ENCODE data around the gene CLDN22.

CLDN22 gene

DNA sequence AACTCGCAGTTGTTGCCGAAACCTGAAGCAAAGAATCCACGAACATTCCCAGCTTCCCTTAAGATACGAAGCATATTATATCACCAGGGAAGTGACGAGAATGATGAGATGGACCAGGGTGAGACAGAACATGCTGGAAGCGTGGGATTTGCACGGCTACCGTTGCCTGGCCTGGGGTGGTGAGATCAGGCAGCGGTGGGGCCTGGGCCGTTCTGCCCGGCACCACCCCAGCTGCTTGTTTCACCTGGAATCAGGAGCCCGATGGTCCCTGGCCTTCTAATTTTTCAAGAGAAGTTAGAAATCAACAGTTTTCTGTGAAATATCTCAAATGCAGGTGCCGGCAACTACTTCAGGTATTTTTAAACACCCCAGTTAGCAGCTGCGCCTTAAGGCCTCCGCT is 5.7 kb downstream of the CLDN22 start:
- no peak overlapping the region for H3K4me3 ChIP-seq (ENCODE audit: low read length)
- no peak overlapping the region for H3K9ac ChIP-seq (ENCODE audit: low read depth, low read length)
- H3K4me1 ChIP-seq (ENCODE audit: insufficient read depth, low read length) = no peaks in the 10 kb centered on the region
- H3K27ac ChIP-seq (ENCODE audit: low read length) = no peak overlapping the region
- H3K9me3 ChIP-seq (ENCODE audit: insufficient read depth, low read depth, low read length) = no peaks in the 10 kb centered on the region
- peaks cover 70% of the 10 kb centered on the region for H3K36me3 ChIP-seq (ENCODE audit: insufficient read depth, low read depth, low read length)
- H3K27me3 ChIP-seq (ENCODE audit: insufficient read depth, low read length) = no peaks in the 10 kb centered on the region

DNA sequence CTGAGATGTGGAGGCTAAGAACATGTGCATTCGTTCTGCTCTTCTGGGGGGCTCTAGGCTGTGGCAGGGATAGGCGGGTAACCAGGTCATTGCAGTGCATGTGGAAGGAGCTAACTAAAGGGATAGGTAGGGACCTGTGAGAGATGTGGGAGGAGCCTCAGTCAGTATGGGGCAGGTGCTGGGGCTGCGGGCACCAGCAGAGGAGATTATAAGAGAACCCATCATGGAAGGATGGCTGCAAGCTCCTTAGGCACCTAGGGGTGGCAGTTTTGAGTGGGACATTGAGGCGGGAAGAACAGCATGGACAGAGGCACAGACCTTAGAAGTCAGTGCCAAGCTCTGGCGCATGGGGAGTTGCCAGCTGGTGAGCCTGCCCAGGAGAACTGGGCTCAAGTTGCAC is 7.2 kb downstream of the CLDN22 start:
- H3K27me3 ChIP-seq (ENCODE audit: insufficient read depth, low read length) = no peaks in the 10 kb centered on the region
- no peaks in the 10 kb centered on the region for H3K4me1 ChIP-seq (ENCODE audit: insufficient read depth, low read length)
- H3K27ac ChIP-seq (ENCODE audit: low read length) = no peak overlapping the region
- no peaks in the 10 kb centered on the region for H3K9me3 ChIP-seq (ENCODE audit: insufficient read depth, low read depth, low read length)
- no peak overlapping the region for H3K9ac ChIP-seq (ENCODE audit: low read depth, low read length)
- peaks cover 57% of the 10 kb centered on the region for H3K36me3 ChIP-seq (ENCODE audit: insufficient read depth, low read depth, low read length)
- no peak overlapping the region for H3K4me3 ChIP-seq (ENCODE audit: low read length)

DNA sequence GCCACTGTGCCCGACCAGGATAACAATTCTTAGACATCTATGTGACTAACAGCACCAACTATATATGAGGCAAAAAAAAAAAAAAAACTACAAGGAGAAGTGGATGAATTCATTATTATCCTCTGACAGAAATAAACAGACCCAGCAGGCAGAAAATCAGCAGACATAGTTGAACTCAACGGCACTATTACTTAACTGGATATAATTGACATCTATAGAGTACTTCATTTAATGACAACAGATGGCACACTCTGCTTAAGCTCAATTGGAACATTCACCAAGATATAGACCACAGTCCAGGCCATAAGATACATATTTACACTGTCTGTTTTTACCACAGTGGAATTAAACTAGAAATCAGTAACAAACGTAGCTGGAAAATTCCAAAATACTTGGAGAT is 13.3 kb downstream of the CLDN22 start:
- H3K9ac ChIP-seq (ENCODE audit: low read depth, low read length) = no peak overlapping the region
- H3K27me3 ChIP-seq (ENCODE audit: insufficient read depth, low read length) = no peaks in the 10 kb centered on the region
- no peaks in the 10 kb centered on the region for H3K4me1 ChIP-seq (ENCODE audit: insufficient read depth, low read length)
- H3K9me3 ChIP-seq (ENCODE audit: insufficient read depth, low read depth, low read length) = no peaks in the 10 kb centered on the region
- H3K4me3 ChIP-seq (ENCODE audit: low read length) = no peak overlapping the region
- peaks cover 25% of the 10 kb centered on the region for H3K36me3 ChIP-seq (ENCODE audit: insufficient read depth, low read depth, low read length)
- H3K27ac ChIP-seq (ENCODE audit: low read length) = no peak overlapping the region

DNA sequence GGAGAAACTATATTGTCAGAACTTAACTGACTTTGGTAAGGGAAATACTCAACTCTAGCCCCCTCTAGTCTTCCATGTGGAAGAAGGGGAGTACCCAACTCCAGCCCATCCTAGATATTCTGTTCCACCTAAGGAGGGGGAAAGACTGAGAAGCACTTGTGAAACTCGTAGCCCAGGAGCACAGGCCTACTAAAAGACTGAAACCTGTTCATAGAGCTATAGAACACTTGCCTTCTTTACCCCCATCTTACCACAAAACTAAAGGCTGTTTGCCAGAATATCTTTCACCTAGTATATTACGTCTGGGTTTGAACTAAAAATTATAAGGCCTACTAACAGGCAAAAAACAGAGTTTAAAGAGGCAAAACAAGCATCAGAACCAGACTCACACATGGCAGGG is 15.5 kb downstream of the CLDN22 start:
- Histone ChIP-seq H3K9ac (ENCODE audit: low read depth, low read length) (no peak overlapping the region), H3K27me3 (ENCODE audit: insufficient read depth, low read length) (no peaks in the 10 kb centered on the region), H3K27ac (ENCODE audit: low read length) (no peak overlapping the region), H3K4me1 (ENCODE audit: insufficient read depth, low read length) (no peaks in the 10 kb centered on the region), H3K9me3 (ENCODE audit: insufficient read depth, low read depth, low read length) (no peaks in the 10 kb centered on the region), H3K36me3 (ENCODE audit: insufficient read depth, low read depth, low read length) (peaks cover 39% of the 10 kb centered on the region), H3K4me3 (ENCODE audit: low read length) (no peak overlapping the region)

DNA sequence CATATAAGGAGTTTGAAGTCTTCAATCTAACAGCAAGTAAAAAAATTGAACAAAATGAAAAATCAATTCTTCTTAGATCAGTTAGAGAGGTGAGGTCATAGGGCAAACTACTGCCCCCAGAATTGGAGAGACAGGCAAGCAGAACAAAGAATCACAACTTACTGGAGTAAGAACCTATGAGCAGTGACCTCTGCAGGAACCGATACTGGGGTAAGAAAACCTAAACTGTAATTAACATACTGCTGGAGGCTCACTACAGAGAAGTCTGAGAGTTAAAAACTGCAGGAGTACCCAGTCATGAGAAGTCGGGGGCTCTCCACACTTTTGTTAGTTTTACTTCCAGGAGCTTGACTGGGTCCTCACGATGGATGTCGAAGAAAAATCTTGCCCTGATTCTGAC is 16.0 kb downstream of the CLDN22 start:
- Histone ChIP-seq H3K27ac (ENCODE audit: low read length) (no peak overlapping the region), H3K4me3 (ENCODE audit: low read length) (no peak overlapping the region), H3K9me3 (ENCODE audit: insufficient read depth, low read depth, low read length) (no peaks in the 10 kb centered on the region), H3K4me1 (ENCODE audit: insufficient read depth, low read length) (no peaks in the 10 kb centered on the region), H3K9ac (ENCODE audit: low read depth, low read length) (no peak overlapping the region), H3K36me3 (ENCODE audit: insufficient read depth, low read depth, low read length) (peaks cover 44% of the 10 kb centered on the region), H3K27me3 (ENCODE audit: insufficient read depth, low read length) (no peaks in the 10 kb centered on the region)

DNA sequence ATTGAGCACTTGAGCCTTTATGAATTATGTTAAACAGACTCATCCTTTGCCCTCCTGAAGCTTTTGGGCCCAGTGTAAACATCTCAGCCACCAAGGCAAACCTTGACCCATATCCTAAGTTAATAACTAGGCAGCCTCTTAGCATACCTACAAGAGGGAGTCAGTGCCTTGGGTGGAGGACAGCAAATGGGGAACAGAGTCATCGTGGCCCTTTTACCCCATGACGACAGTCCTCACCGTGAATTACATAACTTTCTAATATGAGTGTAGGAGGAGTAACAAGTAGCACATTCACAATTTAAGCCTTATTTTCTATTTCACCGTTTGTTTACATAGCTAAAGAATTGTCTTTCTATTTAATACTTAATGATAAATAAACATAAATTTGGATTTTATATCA is 16.8 kb downstream of the CLDN22 start:
- Histone ChIP-seq H3K4me3 (ENCODE audit: low read length) (no peak overlapping the region), H3K36me3 (ENCODE audit: insufficient read depth, low read depth, low read length) (peaks cover 51% of the 10 kb centered on the region), H3K27me3 (ENCODE audit: insufficient read depth, low read length) (no peaks in the 10 kb centered on the region), H3K9me3 (ENCODE audit: insufficient read depth, low read depth, low read length) (no peaks in the 10 kb centered on the region), H3K9ac (ENCODE audit: low read depth, low read length) (no peak overlapping the region), H3K4me1 (ENCODE audit: insufficient read depth, low read length) (no peaks in the 10 kb centered on the region), H3K27ac (ENCODE audit: low read length) (no peak overlapping the region)

DNA sequence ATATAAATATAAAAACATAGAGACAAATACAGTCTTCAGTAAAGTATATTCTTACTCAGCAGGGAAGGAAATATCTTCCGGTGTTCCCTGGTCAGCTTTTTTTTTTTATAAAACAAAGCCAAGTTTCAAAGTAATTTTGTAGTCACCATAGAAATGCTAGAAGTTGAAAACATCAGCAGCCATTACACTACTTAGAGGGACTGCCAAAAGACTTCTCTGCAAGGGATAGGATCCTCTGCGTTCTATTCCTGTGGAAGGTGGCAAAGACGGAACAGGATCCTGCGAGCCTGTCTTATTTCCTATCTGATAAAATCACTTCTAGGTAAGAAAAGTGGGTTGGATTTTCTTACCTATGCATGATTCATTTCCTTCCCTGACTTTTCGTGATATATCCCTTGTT is 19.4 kb downstream of the CLDN22 start:
- no peak overlapping the region for H3K9ac ChIP-seq (ENCODE audit: low read depth, low read length)
- no peaks in the 10 kb centered on the region for H3K4me1 ChIP-seq (ENCODE audit: insufficient read depth, low read length)
- H3K4me3 ChIP-seq (ENCODE audit: low read length) = no peak overlapping the region
- peaks cover 66% of the 10 kb centered on the region for H3K36me3 ChIP-seq (ENCODE audit: insufficient read depth, low read depth, low read length)
- no peaks in the 10 kb centered on the region for H3K9me3 ChIP-seq (ENCODE audit: insufficient read depth, low read depth, low read length)
- no peaks in the 10 kb centered on the region for H3K27me3 ChIP-seq (ENCODE audit: insufficient read depth, low read length)
- no peak overlapping the region for H3K27ac ChIP-seq (ENCODE audit: low read length)

DNA sequence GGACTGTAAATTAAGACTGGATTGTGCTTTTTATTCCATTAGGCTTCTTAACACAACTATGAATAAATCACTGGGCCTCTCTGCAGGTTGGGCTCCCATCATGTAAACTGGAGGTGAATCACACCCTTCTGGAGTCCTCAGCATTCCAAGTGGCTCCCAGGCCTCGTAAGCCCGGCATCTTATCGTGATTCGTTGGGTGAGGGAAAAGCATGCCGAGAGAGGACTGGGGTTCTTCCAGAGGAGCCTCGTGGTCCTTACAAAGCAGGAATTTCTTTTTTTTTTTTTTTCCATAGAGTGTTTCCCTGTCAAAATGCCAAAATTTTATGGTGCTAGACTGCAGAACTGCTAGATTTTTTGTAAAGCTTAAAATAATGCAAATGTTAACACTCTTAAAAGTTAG is 20.0 kb downstream of the CLDN22 start:
- H3K27ac ChIP-seq (ENCODE audit: low read length) = peak overlapping the region; percentile 30
- H3K9ac ChIP-seq (ENCODE audit: low read depth, low read length) = no peak overlapping the region
- no peak overlapping the region for H3K4me3 ChIP-seq (ENCODE audit: low read length)
- no peaks in the 10 kb centered on the region for H3K27me3 ChIP-seq (ENCODE audit: insufficient read depth, low read length)
- H3K36me3 ChIP-seq (ENCODE audit: insufficient read depth, low read depth, low read length) = peaks cover 66% of the 10 kb centered on the region
- no peaks in the 10 kb centered on the region for H3K4me1 ChIP-seq (ENCODE audit: insufficient read depth, low read length)
- H3K9me3 ChIP-seq (ENCODE audit: insufficient read depth, low read depth, low read length) = no peaks in the 10 kb centered on the region

DNA sequence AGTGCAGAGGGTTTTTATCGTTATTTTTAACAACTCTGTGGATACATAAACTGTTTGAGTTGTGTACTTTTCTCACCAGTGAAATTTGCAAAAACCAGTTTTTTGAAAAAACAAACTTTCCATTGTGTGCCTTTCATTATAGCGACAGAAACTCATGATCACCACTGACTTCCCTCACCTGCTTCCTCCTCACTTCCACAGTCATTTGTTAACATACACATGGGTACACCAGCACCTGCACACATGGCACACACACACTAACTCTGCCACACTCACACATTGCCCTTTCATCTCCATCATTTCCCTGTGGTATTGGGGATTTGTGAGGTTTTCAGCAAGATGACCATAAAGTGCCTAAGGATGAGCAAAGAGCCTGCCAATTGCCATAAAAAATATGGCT is 20.6 kb downstream of the CLDN22 start:
- H3K27me3 ChIP-seq (ENCODE audit: insufficient read depth, low read length) = no peaks in the 10 kb centered on the region
- H3K4me1 ChIP-seq (ENCODE audit: insufficient read depth, low read length) = no peaks in the 10 kb centered on the region
- no peak overlapping the region; the same call in 1 of the 2 replicates for H3K9ac ChIP-seq (ENCODE audit: low read depth, low read length)
- H3K4me3 ChIP-seq (ENCODE audit: low read length) = no peak overlapping the region
- H3K9me3 ChIP-seq (ENCODE audit: insufficient read depth, low read depth, low read length) = no peaks in the 10 kb centered on the region
- H3K36me3 ChIP-seq (ENCODE audit: insufficient read depth, low read depth, low read length) = peaks cover 72% of the 10 kb centered on the region
- no peak overlapping the region for H3K27ac ChIP-seq (ENCODE audit: low read length)

DNA sequence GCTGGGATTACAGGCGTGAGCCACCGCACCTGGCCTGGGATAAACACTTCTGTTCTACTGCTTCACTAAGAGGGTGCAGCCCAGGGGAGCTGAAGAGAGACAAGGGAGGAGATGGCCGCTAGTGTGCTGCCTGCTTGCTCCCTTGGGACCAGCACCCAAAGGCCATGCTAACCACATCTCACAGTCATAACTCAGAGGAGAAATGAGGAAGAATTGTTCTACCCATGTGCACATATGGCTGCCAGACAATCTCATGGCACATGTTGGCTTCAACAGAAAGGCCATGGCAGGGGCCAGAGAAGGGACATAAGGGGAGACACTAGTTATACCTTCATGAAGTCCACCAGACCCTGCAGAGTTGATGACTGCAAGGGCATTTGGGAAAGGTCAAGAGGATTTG is 22.4 kb downstream of the CLDN22 start:
- Histone ChIP-seq H3K9ac (ENCODE audit: low read depth, low read length) (no peak overlapping the region), H3K4me3 (ENCODE audit: low read length) (no peak overlapping the region), H3K27me3 (ENCODE audit: insufficient read depth, low read length) (no peaks in the 10 kb centered on the region), H3K9me3 (ENCODE audit: insufficient read depth, low read depth, low read length) (no peaks in the 10 kb centered on the region), H3K27ac (ENCODE audit: low read length) (no peak overlapping the region), H3K36me3 (ENCODE audit: insufficient read depth, low read depth, low read length) (peaks cover 77% of the 10 kb centered on the region), H3K4me1 (ENCODE audit: insufficient read depth, low read length) (no peaks in the 10 kb centered on the region)

DNA sequence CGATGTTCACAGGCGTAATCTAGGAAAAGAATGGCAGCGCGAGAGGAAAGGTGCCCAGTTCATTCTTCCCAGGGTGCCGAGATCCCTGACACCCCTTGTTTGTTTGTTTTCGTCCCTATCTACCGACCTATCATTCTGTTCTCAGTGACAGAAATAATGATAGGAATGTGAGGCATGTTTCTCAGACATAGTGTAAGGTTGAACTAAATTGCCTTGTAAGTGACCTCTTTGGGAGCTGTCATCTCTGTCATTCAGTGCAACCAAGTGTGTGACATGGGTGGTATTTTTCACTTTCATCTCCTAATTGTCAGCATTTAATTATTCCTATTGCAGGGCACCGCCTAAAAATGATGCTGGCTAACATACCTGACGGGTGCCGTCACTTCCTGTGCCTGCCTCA is 24.4 kb downstream of the CLDN22 start:
- H3K36me3 ChIP-seq (ENCODE audit: insufficient read depth, low read depth, low read length) = peaks cover 76% of the 10 kb centered on the region
- no peak overlapping the region for H3K27ac ChIP-seq (ENCODE audit: low read length)
- no peaks in the 10 kb centered on the region for H3K4me1 ChIP-seq (ENCODE audit: insufficient read depth, low read length)
- no peaks in the 10 kb centered on the region for H3K27me3 ChIP-seq (ENCODE audit: insufficient read depth, low read length)
- H3K4me3 ChIP-seq (ENCODE audit: low read length) = no peak overlapping the region
- H3K9ac ChIP-seq (ENCODE audit: low read depth, low read length) = no peak overlapping the region
- H3K9me3 ChIP-seq (ENCODE audit: insufficient read depth, low read depth, low read length) = no peaks in the 10 kb centered on the region

DNA sequence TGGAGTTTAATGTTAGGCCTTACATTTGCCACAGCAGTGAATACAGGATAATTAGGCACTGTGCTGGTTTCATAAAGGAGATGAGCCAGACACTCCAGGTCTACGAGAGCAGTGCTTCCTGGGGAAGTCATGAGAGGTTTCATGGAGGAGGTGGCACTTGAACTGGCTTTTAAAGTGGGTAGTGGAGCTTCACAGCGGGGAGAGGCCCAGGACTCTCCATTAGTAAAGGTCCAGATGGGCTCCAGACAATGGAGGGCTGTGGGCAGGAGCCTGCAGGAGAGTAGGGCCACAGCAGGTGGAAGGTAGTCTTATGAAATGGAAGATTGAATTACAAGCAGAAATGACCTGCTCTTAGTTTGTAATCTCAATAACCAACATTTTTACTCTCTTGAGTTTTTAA is 29.0 kb downstream of the CLDN22 start:
- Histone ChIP-seq H3K27ac (ENCODE audit: low read length) (no peak overlapping the region), H3K27me3 (ENCODE audit: insufficient read depth, low read length) (no peaks in the 10 kb centered on the region), H3K9ac (ENCODE audit: low read depth, low read length) (no peak overlapping the region), H3K4me3 (ENCODE audit: low read length) (no peak overlapping the region), H3K36me3 (ENCODE audit: insufficient read depth, low read depth, low read length) (peaks cover 88% of the 10 kb centered on the region), H3K9me3 (ENCODE audit: insufficient read depth, low read depth, low read length) (no peaks in the 10 kb centered on the region), H3K4me1 (ENCODE audit: insufficient read depth, low read length) (no peaks in the 10 kb centered on the region)

DNA sequence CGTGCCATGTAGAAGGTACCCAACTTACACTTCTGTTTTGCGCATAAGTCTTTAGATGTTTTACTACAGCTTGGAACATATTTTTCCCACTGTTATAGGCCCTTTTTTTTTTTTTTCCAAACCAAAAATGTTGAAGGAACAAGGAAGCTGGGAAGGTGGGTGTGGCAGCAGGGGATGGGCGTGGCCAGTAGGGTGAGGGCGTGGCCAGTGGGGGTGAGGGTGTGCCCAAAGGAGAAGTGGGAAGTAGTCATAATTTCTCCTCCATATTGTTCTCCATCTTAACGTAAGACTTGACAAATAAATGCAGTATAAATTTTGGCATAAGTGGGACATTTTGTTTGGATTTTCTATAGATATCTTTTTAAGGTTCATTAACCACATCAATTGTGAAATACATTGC is 30.4 kb downstream of the CLDN22 start:
- Histone ChIP-seq H3K4me3 (ENCODE audit: low read length) (no peak overlapping the region), H3K27ac (ENCODE audit: low read length) (no peak overlapping the region), H3K36me3 (ENCODE audit: insufficient read depth, low read depth, low read length) (peaks cover 88% of the 10 kb centered on the region), H3K4me1 (ENCODE audit: insufficient read depth, low read length) (no peaks in the 10 kb centered on the region), H3K27me3 (ENCODE audit: insufficient read depth, low read length) (no peaks in the 10 kb centered on the region), H3K9me3 (ENCODE audit: insufficient read depth, low read depth, low read length) (no peaks in the 10 kb centered on the region), H3K9ac (ENCODE audit: low read depth, low read length) (no peak overlapping the region)

All from iPS-20b (cell line).